H1 (cell line): ENCODE measurements around the gene STXBP5L.

ENCODE experiments used
- BRCA1 ChIP-seq: IDR thresholded peaks from 2 replicates; pipeline ENCODE4 v1.6.1; 2012; ENCODE audit warnings: low read depth, low read length, improper control_type of control experiment
- CBX8 ChIP-seq: fragments of 300-800, 300-1000 bp; sonication (generic); IDR thresholded peaks from 2 replicates; pipeline ENCODE4 v1.7.1; 2016; ENCODE audit warnings: low read depth, low read length, borderline replicate concordance
- CEBPB ChIP-seq: IDR thresholded peaks from 2 replicates; pipeline ENCODE4 v1.6.1; 2012; ENCODE audit warnings: low read depth, low read length
- CHD2 ChIP-seq: IDR thresholded peaks from 2 replicates; pipeline ENCODE4 v1.6.1; 2012; ENCODE audit warnings: low read length, improper control_type of control experiment
- GABPA ChIP-seq: IDR thresholded peaks from 2 replicates; pipeline ENCODE4 v1.6.1; 2011; ENCODE audit warnings: mild to moderate bottlenecking, low read length, moderate library complexity, borderline replicate concordance; ENCODE audit not compliant: insufficient read depth
- POLR2A ChIP-seq, 2 experiments: IDR thresholded peaks; 1 replicate in 1 of 2; 2 replicates in 1 of 2; pipeline ENCODE4 v1.6.1; 2011; ENCODE audit warnings: low read depth in 2 of 2, low read length in 2 of 2, mild to moderate bottlenecking in 2 of 2; ENCODE audit errors: control extremely low read depth in 1 of 2
- RNF2 ChIP-seq: fragments of 200-900, 300-1000 bp; sonication (generic); IDR thresholded peaks from 2 replicates; pipeline ENCODE4 v1.7.1; 2016; ENCODE audit warnings: borderline replicate concordance, low read depth, mild to moderate bottlenecking, antibody characterized with exemption, low read length; ENCODE audit not compliant: poor library complexity, severe bottlenecking; ENCODE audit errors: missing control alignments
- TAF1 ChIP-seq: IDR thresholded peaks from 2 replicates; pipeline ENCODE4 v1.6.1; 2011; ENCODE audit warnings: mild to moderate bottlenecking, low read depth, low read length
- TCF12 ChIP-seq: IDR thresholded peaks from 2 replicates; pipeline ENCODE4 v1.6.1; 2011; ENCODE audit warnings: low read depth, mild to moderate bottlenecking, low read length
- ZNF274 ChIP-seq: IDR thresholded peaks from 2 replicates; pipeline ENCODE4 v1.7.0; 2012; ENCODE audit warnings: low read length, borderline replicate concordance; ENCODE audit errors: extremely low read depth
- TF ChIP-seq, protein P1 (sequence below), 3 experiments: IDR thresholded peaks; 1 replicate in 2 of 3; 2 replicates in 1 of 3; pipeline versions ENCODE4 v1.5.1 to v1.6.1; 2011; ENCODE audit warnings: low read length in 3 of 3, mild to moderate bottlenecking in 3 of 3, inconsistent platforms in 2 of 3, low read depth in 1 of 3, moderate library complexity in 1 of 3; ENCODE audit not compliant: insufficient read depth in 1 of 3; ENCODE audit errors: control extremely low read depth in 1 of 3

DNA sequence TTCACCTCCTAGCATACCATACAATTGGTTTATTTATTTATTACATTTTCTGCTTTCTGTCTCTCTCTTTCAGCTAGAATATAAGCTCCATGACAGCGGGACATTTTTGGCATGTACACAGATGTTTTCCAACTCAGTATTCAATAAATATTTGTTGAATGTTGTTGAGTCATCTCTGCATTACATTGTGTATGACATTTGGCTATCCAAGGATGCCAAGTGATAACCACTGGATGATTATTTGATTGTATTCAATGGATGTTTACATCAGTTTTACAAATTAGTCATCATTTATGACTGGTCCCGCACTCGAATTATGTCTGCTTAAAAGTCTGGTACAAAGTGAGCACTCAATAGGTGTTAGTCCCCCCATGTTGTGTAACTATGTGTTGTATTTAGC, 49.5 kb upstream of the STXBP5L start:
- TF ChIP-seq TAF1 (no peak), BRCA1 (no peak), RNF2 (no peak), GABPA (no peak), CBX8 (no peak), POLR2A (IDR thresholded peaks at IDR 0.05; ENCODE audit: control extremely low read depth in 1 of 2, low read depth in 2 of 2, low read length in 2 of 2) (no peak), CHD2 (no peak), ZNF274 (no peak), TCF12 (no peak), CEBPB (no peak)
- TF ChIP-seq, protein P1, sequence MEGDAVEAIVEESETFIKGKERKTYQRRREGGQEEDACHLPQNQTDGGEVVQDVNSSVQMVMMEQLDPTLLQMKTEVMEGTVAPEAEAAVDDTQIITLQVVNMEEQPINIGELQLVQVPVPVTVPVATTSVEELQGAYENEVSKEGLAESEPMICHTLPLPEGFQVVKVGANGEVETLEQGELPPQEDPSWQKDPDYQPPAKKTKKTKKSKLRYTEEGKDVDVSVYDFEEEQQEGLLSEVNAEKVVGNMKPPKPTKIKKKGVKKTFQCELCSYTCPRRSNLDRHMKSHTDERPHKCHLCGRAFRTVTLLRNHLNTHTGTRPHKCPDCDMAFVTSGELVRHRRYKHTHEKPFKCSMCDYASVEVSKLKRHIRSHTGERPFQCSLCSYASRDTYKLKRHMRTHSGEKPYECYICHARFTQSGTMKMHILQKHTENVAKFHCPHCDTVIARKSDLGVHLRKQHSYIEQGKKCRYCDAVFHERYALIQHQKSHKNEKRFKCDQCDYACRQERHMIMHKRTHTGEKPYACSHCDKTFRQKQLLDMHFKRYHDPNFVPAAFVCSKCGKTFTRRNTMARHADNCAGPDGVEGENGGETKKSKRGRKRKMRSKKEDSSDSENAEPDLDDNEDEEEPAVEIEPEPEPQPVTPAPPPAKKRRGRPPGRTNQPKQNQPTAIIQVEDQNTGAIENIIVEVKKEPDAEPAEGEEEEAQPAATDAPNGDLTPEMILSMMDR (IDR thresholded peaks at IDR 0.05; ENCODE audit: control extremely low read depth in 1 of 3, insufficient read depth in 1 of 3, low read depth in 1 of 3, low read length in 3 of 3), result no peak
